ENCODE results near the gene TMEM107.
"Not testable (repeated sequence)": the region's sequence is repeated elsewhere in the genome, so short reads cannot be mapped to it uniquely, and the experiment has no call there.

The TMEM107 gene

GRCh38 chr17:8189041-8189710 lies 13.0 kb upstream of the TMEM107 start:
- DNase-seq, result peak; percentile 41

DNA sequence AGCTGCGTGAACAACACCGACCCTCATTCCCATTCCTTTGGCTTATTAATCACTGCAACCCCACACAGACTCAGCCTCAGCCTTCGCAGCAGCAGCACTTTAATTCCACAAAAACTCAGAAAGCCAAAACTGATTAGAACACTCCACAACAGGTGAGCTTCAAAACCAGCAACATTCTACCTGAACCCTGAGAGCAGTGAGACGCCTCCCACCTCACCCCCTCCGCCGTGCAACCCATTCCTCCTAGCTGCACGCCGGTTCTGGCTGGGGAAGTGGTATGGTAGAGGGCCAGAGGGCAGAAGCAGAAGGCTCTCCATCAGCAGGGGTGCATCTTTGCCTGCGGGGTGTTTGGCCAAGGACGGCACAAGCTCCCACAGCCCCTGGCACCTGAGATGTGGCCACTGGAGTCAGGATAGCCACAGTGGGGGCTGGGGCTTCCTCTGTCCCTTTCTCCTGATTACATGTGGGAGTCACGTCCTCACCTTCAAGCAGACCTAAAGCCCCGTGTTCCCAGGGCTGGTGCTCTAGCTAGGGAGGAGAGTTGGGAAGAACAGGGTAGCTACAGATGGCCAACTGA lies 12.2 kb upstream of the TMEM107 start:
- no peak for DNase-seq

DNA sequence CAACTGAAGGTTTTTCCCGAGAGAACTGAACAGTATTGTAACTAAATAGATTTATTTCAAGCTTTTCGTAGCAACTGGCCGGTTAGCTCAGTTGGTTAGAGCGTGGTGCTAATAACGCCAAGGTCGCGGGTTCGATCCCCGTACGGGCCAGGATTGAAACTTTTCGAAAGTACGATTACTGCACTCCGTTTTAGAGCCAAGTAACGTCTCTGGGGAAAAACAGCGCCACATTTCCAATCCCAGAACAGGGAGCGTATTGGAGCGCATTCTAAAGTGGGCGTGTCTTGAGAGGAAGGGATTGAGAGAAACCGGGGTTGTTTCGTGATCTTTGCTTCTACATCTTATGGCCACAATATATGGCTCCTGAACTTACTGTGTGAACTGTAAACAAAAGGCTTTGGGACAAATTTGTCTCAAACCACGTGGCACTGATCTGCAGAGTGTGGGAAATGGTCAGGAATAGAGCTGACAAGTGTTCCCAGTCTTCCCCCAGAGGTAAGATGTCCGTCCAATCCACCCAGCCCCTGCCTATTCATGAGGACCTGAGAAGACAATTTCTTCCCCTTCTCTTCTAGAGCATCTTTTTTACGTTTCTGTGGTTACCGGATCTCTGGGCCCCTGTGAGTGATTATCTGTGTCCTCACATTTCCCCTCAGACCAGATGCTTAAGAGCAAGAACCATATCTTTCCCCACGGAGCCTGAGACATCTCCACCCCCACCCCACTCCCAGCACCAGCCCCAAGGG lies 11.5 kb upstream of the TMEM107 start:
- peak; percentile 98 for DNase-seq

DNA sequence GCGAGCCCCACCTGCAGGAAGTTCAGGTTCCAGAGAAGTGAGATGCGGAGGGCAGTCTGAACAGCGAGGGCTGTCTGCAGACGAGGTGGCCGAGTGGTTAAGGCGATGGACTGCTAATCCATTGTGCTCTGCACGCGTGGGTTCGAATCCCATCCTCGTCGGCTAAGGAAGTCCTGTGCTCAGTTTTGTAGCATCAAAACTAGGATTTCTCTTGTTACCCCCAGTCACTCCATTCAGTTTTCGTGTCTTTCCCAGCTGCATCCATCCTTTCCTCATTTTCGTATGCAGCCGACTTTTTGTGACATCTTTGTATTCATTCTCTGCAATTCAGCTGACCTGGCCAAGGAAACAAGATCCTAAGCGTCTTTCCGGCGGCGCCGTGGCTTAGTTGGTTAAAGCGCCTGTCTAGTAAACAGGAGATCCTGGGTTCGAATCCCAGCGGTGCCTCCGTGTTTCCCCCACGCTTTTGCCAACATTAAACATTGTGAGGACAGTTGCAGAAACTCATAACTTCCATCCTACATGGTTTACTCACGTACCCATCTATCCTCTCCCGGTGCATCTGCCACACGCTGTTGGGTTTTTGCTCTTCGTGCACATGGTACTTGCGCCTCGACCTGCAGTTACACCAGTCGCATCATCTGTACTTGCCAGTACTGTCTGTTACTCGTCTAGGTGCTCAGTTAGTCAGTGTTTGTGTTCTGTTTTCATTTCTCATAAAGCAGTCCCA lies 10.8 kb upstream of the TMEM107 start:
- DNase-seq, result peak; percentile 100

DNA sequence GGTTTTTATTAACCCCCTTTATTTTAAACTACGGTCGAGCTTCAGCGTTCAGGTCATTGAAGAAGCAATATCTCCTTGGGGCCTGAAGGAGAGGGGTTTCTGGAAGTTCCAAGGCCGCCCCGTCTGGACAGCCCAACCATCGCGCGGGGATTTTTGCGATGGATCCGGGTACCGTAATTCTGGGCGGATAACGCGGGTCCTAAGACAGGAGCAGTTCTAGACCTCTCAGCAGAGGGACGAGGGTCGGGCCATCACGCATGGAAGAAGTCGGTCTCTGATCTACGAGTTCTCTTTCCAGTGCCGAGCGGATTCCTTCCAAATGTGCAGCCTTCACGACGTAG lies 10.2 kb upstream of the TMEM107 start:
- no peak for DNase-seq

DNA sequence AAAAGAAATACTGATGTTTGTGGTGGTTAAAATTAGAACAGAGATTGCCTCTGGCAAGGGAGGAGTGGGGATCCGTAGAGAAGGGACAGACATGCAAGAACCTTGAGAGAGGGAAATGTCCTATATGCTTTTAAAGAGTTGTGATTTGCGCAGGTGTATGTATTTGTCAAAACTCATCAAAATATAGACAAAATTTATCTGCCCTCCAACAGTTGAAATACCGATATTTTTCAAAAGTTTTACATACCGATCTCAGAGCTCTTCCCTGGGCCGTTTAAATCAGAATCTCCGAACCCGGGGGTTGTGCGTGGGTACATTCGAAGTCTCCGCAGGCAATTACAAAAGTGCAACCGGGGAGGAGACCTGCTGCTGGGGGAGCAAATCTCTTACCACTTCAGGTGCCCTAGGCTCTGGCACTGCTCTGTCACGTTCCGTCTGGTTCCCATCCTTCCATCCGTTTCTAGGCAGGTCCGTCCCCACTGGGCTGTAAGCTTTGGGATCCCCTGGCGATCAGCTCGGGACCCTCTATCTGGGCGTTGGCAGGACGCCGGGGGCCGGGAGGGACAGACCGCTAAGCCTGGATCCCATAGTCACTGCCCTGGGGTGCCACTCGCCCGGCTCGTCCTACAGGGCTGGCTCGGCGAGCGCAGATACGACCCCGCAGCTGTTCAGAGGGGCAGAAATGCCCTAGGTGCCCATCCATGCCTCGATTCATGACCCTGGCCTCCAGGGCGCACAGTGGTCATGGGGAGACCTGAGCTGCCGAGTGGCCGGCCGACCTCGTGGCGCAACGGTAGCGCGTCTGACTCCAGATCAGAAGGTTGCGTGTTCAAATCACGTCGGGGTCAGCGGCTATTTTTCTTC lies 9.6 kb upstream of the TMEM107 start:
- peak; percentile 99 for DNase-seq

DNA sequence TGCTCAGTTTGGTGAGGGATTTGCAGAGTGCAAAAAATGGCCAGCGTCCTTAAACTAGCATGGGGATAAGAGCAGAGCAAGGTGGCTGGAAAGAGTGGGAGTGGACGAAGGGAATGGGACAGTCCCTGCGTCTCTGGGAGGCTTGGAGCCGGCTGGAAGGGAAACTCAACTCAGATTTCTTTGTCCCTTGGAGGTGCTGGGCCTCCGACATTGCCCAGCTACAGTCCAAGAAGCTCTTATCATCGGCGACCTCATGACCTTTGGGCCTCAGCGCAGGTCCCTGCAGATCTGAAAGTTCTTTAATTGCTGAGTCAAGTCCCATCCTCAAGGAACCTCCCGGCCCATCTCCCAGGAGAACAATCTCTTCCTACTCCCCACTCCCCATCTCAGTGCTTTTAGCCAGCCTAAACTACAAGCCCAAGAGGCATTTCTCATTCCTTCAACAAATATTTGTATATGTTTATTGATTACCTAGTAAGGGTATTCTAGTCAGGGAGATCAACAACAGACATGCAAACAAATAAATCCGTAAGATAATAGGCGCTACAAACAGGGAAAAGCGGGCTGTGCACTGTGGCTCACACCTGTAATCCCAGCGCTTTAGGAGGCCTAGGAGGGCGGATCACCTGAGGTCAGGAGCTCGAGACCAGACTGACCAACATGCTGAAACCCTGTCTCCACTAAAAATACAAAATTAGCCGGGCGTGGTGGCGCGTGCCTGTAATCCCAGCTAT lies 985 bp upstream of the TMEM107 start:
- DNase-seq, result no peak

- no peak for DNase-seq
Measured at GRCh38 chr17:8175795-8176196, 384 bp downstream of the TMEM107 start.

- no peak for DNase-seq
Measured at GRCh38 chr17:8173871-8174322, 2.3 kb downstream of the TMEM107 start.

DNA sequence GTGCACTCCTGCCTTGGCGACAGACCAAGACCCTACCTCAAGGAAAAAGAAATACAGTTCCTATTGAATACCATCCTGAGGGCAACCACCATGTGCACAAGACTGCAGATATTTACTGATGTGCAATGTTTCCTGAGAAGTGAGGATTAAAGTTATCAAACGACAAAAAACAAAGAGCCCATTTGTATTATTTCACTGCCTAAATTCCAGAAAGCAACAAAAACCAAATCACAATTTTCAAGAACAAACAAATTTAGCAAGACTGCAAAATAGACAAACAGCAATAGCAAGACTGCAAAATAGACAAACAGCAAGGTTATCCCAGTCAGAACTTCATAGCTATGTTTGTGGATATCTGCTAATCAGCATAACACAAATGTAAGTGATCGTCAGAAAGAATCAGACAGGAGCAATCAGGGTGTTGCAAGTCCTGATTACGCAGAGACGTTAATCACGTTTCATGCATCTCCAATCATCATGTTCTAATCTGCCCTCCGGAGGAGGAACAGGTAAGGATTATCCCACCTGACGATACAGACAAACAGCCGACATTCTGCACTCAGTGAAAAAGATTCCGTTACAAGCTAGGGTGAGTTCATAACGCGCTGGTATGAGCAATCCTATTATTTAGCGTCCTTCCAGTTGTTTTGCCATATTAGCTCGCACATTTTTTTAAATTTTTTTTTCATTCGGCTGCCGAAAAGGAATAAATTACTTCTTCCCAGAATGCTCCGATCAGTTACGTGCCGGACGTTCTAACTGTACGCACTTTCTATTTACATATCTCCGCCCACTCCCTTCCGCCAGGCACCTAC lies 2.9 kb downstream of the TMEM107 start:
- DNase-seq, result peak; percentile 79

DNA sequence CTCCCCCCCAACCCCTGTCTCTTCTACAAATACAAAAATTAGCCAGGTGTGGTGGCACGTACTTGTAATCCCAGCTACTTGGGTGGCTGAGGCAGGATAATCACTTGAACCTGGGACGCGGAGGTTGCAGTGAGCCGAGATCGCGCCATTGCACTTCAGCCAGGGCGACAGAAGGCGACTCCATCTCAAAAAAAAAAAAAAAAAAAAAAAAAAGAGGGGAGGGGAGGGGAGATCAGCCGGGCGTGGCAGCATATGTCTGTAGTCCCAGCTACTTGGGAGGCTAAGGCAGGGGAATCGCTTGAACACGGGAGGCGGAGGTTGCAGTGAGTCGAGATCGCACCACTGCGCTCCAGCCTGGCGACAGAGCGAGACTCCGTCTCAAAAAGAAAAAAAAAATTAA lies 6.0 kb downstream of the TMEM107 start:
- DNase-seq, result not testable (repeated sequence)

DNA sequence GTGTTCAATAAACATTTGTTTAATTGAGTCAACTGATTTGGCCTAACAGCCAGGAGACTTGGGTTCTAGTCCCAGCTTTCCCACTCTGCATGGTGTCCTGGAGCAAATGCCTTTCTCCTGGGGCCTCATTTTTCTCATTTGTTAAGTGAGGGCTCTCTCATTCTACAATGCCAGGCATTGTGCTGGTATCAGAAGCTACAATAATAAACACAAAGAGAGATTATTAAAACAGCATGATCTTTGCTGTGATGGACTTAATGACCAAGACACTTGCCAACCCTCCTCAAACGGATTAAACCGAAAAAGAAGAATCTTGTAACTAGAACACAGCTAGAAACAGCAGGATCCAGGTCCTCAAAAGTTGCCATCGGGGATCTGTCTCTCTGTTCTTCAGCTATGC lies 8.7 kb downstream of the TMEM107 start:
- no peak for DNase-seq

- DNase-seq, result no peak
Measured at GRCh38 chr17:8166731-8167130, 9.4 kb downstream of the TMEM107 start.

DNA sequence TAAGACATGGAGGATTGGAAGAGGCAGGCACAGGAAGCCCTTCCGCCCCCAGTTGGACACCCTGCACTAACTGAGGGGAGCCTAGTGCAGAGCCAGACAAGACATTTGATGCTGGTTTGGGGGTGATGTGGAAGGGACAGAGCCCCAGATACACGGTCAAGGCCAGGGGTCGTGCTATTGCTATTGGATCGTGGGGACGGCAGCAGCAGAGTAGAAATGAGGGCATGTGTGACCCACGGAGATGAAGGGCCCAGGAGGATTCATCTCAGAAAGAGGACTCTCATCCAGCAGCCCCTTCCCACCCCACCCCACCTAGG lies 11.4 kb downstream of the TMEM107 start:
- no peak for DNase-seq

DNA sequence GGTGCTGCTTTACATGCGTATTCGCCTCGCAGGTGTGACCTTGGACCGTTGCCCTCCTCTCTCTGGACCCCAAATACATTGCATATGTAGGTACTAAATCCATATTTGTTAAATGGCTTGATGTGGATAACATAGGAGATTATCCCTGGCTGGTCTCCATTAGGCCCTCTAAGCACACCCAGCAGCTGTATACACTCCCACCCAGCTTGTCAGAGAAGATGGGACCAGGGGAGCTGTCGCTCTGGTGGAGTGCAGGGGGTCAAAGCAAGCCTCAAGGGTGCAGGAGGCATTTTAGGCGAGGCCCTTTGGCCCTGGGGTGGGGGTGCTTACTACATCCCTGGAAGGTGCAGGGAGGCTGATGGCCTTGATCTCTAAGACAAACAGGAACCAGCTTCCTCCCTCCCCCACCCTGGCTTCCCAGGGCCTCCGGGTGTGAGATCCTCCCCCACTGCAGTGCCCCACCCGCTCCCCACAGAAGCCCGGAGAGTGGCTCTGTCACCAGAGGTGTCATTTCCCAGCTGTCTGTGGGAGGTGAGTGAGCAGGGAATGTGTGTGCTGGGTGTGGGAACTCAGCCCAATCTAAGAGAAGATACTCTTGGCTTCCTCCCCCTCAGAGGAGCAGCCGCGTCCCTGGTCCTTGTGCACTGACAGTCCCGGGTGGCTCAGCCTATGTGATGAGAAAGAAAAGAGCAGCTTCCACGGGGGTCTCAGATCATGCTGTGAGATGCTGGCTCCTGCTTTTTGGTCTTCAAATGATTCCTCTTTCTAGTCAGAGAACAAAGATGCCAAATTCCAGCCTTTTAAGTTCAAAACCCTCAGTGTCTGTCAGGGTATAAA lies 12.0 kb downstream of the TMEM107 start:
- DNase-seq, result peak; percentile 85

DNA sequence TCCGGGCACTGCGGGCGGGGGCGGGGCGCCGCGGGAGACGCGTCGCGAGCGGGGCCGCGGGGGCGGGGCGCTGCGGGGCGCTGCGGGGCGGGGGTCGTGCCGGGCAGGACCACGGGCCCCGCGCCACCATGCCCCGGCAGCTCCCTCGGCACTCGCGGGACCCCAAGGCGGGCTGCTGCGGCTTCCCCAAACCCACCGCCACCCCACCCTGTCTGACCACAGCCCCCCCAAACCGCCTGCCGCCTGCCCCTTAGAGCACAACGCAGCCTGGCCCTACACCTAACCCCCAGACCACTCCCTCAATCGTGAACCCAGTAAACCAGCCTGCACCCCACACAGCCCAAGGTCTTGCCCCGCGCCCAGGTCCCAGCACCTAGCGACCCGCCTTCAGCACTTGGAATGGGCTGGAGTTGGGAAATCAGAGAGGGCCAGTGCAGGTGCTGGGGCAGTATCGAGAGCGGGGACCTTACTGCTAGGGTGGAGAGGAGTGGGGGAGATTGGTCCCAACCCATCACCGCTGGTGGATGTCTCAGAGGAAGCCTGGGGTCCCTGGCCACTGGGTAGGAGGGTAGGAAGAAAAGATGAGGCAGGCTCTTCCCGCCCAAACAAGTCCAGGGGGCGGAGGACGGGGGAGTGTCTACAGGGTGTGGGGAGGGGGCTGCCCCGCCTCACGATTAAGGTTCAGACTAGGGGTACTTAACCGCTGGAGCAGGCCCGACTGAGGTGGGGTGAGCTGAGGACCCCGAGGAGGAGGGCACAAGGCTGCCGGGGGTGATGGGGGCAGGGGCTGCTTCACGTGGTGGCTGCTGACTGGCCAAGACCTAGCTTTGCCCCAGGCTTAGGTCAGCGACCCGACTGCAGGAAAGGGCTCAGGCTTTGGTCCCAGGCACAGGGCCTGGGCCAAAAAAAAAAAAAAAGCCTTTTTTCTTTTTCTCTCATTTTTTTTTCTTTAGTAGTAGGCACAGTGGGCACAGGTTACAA lies 12.9 kb downstream of the TMEM107 start:
- peak; percentile 59 for DNase-seq

DNA sequence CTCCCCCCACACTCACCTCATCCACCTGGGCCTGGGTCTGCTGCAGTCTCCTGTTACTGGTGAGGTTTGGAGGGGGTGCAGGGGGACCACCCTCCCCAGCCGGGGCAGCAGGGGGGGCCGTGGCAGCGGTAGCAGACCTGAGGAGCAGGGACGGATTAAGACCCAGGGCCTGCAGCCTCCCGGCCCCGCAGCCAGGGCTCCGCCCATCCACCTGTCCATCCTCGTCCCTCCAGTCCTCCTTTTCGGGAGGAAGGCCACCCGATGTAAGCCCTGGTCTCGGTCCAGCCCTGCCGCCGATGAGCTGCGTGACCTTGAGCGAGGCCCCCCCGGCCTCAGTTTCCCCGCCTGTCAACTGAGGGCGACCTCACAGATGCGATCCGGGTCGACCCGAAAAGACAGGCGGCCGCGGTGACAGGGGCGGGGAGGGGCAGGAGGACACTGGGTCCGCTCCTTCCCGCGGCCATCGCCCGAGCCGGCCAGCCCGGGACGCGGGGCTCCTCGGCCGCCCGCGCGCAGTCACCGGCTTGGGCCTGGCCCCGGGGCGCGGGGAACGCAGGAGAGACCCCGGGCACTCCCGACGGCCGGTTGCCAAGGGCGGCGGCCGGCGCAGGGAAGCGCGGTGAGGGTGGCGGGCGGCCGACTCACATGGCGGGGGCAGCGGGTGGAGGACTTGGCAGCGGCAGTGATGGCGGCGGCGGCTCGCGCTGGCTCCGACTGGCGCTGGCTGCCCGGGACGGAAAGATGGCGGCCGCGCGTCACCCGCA lies 13.8 kb downstream of the TMEM107 start, which contains the start of gene VAMP2:
Gene VAMP2, minus strand, starts transcription at position 716 of the 764 bp plus-strand sequence. Its CDS starts 69 bp downstream, at position 647.
- DNase-seq, result peak; percentile 84

All from stimulated activated CD8-positive, alpha-beta memory T cell treated with anti-CD3 and anti-CD28 coated beads, Interleukin-4, amount 100 ng/mL, for 48 hours (primary cell).